ENCODE data around the gene AGBL4.

DNA sequence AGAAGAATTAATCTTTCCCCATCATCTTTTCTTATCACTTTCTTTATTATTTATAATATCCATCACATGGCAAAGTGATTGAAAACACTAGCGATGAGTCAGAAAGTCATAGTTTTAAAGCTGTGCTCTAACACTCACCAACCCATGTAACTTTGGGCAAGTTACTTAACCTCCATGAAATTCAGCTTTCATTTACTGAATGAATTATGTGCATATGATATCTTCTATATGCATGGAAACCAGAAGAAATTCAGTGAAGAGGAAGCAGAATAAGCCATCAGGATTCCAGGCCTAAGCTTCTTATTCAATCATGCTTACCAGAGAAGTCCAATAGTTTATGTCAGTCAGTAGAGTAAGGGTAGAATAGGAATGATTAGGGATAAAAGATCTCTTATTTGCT, 300.1 kb downstream of the AGBL4 start:
- TF ChIP-seq CTCF (optimal IDR thresholded peaks at IDR 0.05 in 1 of 3, IDR thresholded peaks at IDR 0.05 in 1 of 3, conservative IDR thresholded peaks at IDR 0.05 in 1 of 3; ENCODE audit: extremely low read depth in 1 of 3, insufficient read depth in 2 of 3, low read length in 3 of 3) (no peak), EZH2 (IDR thresholded peaks at IDR 0.05; ENCODE audit: low read length) (no peak)

All from keratinocyte (primary cell).